Panc1 (cell line): ENCODE measurements around the gene USP6NL. TPM values are rescaled to one million over a fixed set of nuclear protein-coding genes. Genes with fewer than 3 reads are reported as not detected.

Source experiments
- ATAC-seq: fragments of 200-7000 bp; cut with Tn5 transposase; 2 replicates; pipeline ENCODE4 v1.9.1; 2020; ENCODE audit warnings: mild to moderate bottlenecking, moderate library complexity
- BruUV-seq: library from RNA; stranded (reverse); fragments of 400-500 nt; replicated peaks from 2 replicates; lab custom pipeline; 2021; lab: Mats Ljungman, UMichigan
- CTCF ChIA-PET: fragments of 300-600 bp; sonication (Branson Sonifier 250); formaldehyde crosslinking; loops from one replicate; lab custom pipeline; 2022; ENCODE audit warnings: antibody characterized with exemption; lab: Charles Lee
- POLR2A ChIA-PET: fragments of 300-600 bp; sonication (Branson Sonifier 250); formaldehyde crosslinking; loops from one replicate; lab custom pipeline; 2022; ENCODE audit warnings: antibody characterized with exemption; lab: Charles Lee
- DNase-seq: peaks from one replicate; pipeline ENCODE4 v3.0.0-alpha.2; 2010; ENCODE audit warnings: low read depth, low spot score
- H3K27ac ChIP-seq: 2 replicates; pipeline ENCODE4 v1.5.1; 2011; ENCODE audit warnings: mild to moderate bottlenecking, low read length, inconsistent platforms
- H3K27me3 ChIP-seq: fragments of 200-500 bp; sonication (Bioruptor generic); 2 replicates; pipeline ENCODE4 v1.6.0; 2014; ENCODE audit warnings: low read length, inconsistent platforms; ENCODE audit not compliant: control insufficient read depth, insufficient read depth
- H3K36me3 ChIP-seq: fragments of 200-500 bp; sonication (Bioruptor generic); 2 replicates; pipeline ENCODE4 v1.5.1; 2014; ENCODE audit warnings: inconsistent platforms, mild to moderate bottlenecking, low read length, moderate library complexity; ENCODE audit not compliant: control insufficient read depth, insufficient read depth
- H3K4me1 ChIP-seq: 2 replicates; pipeline ENCODE4 v1.5.1; 2011; ENCODE audit warnings: inconsistent platforms, mild to moderate bottlenecking, low read length, moderate library complexity; ENCODE audit not compliant: control insufficient read depth, insufficient read depth
- H3K4me3 ChIP-seq, 2 experiments: 2 replicates each; pipeline ENCODE4 v1.5.1; 2011 to 2012; ENCODE audit warnings: low read depth in 2 of 2, low read length in 2 of 2, mild to moderate bottlenecking in 2 of 2, inconsistent platforms in 1 of 2, moderate library complexity in 1 of 2
- H3K9me3 ChIP-seq: fragments of 200-500 bp; sonication (Bioruptor generic); 2 replicates; pipeline ENCODE4 v1.5.1; 2014; ENCODE audit warnings: low read depth, mild to moderate bottlenecking, inconsistent platforms, low read length, moderate library complexity; ENCODE audit not compliant: control insufficient read depth, insufficient read depth
- POLR2AphosphoS5 ChIP-seq: IDR thresholded peaks from 2 replicates; pipeline ENCODE4 v1.6.1; 2012; ENCODE audit warnings: mild to moderate bottlenecking, low read depth, low read length, moderate library complexity
- SIN3A ChIP-seq: IDR thresholded peaks from 2 replicates; pipeline ENCODE4 v1.6.1; 2012; ENCODE audit warnings: low read depth, mild to moderate bottlenecking, low read length, moderate library complexity, borderline replicate concordance; ENCODE audit not compliant: insufficient read depth
- TCF7L2 ChIP-seq: IDR thresholded peaks from 2 replicates; pipeline ENCODE4 v1.6.1; 2011; ENCODE audit warnings: mild to moderate bottlenecking, low read depth, low read length, inconsistent platforms
- in situ Hi-C: cut with HindIII; loops from 2 replicates; pipeline ENCODE4 v1.10.0; 2016; ENCODE audit warnings: low sequenced_read_pairs, low pct_unique_long_range_greater_than_20kb
- intact Hi-C: fragments of 100-400 bp; cut with micrococcal nuclease; formaldehyde crosslinking; loops from one replicate; pipeline ENCODE4 v1.10.0; 2022; ENCODE audit not compliant: unreplicated experiment
- total RNA-seq: library from RNA; stranded (reverse); gene quantifications from one replicate; pipeline ENCODE4 v1.2.1, GENCODE V29; 2021; ENCODE audit not compliant: unreplicated experiment
- TF ChIP-seq, protein P1 (sequence below), 2 experiments: IDR thresholded peaks; 2 replicates each; pipeline ENCODE4 v1.6.1; 2011 to 2012; ENCODE audit warnings: low read depth in 2 of 2, control low read depth in 1 of 2, low read length in 1 of 2, mild to moderate bottlenecking in 1 of 2, moderate library complexity in 1 of 2; ENCODE audit not compliant: insufficient read depth in 1 of 2
- TF ChIP-seq, protein P2 (sequence below): fragments of 450-650 bp; IDR thresholded peaks from 2 replicates; pipeline ENCODE4 v1.5.1; 2017; ENCODE audit warnings: mild to moderate bottlenecking

Gene USP6NL
- total RNA-seq, 1 experiment from 2014 or later: 13.9 TPM

DNA sequence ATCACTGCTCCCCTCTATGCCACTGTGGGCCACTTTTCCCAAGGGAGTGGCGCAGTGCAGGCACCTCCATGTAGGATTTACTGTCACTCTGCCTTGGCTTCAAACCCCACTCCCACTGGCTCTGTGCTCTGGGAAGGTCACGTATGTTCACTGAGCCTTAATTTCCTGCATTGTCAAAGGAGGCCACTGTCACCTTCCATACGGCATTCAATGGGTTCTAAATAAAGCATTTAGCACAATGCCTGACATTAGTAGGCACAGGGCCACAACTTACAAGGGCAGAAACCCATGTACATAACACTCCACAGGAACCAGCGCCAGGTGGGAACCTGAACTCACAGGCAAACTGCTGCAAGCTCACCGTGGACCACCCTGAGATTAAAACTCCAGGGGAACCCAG, 196.4 kb downstream of the USP6NL start:
- CTCF ChIA-PET: no interaction called here
- H3K36me3 ChIP-seq: no peaks in the 10 kb centered on the region
- no peak for ATAC-seq

DNA sequence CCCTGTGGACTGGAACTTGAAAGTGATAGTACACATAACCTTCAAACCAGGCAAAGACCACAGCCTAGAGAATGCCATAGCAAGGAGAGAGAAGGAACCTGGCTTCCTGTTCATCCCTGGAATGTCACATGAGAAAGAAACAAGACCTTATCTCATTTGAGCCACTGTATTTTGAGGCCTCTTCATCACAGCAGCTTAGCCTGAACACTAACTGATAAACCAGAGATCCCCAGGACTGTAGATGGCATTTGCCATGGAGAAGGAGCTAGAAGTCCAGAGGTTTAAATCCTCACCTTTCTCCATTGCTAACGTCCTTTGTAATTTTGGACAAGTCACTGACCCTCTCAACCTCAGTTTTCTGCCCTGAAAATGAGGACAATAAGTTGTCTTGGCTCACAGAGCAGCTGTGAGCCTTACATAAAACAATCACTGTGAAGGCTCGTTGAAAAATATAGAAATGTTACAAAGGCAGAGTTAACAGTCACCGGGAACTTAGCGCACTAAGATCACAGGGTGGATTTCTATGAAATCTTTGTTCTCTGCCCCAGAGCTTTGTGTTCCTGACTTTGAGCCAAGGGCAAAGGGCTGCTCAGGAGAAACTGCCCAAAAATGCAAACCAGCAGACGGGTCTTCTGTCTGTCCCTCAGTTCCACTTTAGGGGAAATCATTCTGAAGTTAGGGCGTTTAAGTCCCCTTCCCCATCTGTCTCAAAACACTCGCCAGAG, 197.0 kb downstream of the USP6NL start:
- in situ Hi-C loops (no loop called here), intact Hi-C loops (no loop called here)
- DNase-seq (no peak), ATAC-seq (no peak)
- Histone ChIP-seq H3K27ac (no peak overlapping the region), H3K27me3 (no peaks in the 10 kb centered on the region), H3K36me3 (no peaks in the 10 kb centered on the region), H3K9me3 (no peaks in the 10 kb centered on the region), H3K4me3 (no peak overlapping the region), H3K4me1 (no peaks in the 10 kb centered on the region)
- ChIA-PET CTCF (no interaction called here), POLR2A (no interaction called here)
- TF ChIP-seq POLR2AphosphoS5 (no peak), TCF7L2 (no peak), SIN3A (no peak)
- TF ChIP-seq, protein P1, sequence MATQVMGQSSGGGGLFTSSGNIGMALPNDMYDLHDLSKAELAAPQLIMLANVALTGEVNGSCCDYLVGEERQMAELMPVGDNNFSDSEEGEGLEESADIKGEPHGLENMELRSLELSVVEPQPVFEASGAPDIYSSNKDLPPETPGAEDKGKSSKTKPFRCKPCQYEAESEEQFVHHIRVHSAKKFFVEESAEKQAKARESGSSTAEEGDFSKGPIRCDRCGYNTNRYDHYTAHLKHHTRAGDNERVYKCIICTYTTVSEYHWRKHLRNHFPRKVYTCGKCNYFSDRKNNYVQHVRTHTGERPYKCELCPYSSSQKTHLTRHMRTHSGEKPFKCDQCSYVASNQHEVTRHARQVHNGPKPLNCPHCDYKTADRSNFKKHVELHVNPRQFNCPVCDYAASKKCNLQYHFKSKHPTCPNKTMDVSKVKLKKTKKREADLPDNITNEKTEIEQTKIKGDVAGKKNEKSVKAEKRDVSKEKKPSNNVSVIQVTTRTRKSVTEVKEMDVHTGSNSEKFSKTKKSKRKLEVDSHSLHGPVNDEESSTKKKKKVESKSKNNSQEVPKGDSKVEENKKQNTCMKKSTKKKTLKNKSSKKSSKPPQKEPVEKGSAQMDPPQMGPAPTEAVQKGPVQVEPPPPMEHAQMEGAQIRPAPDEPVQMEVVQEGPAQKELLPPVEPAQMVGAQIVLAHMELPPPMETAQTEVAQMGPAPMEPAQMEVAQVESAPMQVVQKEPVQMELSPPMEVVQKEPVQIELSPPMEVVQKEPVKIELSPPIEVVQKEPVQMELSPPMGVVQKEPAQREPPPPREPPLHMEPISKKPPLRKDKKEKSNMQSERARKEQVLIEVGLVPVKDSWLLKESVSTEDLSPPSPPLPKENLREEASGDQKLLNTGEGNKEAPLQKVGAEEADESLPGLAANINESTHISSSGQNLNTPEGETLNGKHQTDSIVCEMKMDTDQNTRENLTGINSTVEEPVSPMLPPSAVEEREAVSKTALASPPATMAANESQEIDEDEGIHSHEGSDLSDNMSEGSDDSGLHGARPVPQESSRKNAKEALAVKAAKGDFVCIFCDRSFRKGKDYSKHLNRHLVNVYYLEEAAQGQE (IDR thresholded peaks at IDR 0.05; ENCODE audit: insufficient read depth in 1 of 2, low read depth in 2 of 2, low read length in 1 of 2): no peak
- TF ChIP-seq, protein P2, sequence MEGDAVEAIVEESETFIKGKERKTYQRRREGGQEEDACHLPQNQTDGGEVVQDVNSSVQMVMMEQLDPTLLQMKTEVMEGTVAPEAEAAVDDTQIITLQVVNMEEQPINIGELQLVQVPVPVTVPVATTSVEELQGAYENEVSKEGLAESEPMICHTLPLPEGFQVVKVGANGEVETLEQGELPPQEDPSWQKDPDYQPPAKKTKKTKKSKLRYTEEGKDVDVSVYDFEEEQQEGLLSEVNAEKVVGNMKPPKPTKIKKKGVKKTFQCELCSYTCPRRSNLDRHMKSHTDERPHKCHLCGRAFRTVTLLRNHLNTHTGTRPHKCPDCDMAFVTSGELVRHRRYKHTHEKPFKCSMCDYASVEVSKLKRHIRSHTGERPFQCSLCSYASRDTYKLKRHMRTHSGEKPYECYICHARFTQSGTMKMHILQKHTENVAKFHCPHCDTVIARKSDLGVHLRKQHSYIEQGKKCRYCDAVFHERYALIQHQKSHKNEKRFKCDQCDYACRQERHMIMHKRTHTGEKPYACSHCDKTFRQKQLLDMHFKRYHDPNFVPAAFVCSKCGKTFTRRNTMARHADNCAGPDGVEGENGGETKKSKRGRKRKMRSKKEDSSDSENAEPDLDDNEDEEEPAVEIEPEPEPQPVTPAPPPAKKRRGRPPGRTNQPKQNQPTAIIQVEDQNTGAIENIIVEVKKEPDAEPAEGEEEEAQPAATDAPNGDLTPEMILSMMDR: no peak
- BruUV-seq: no TSS peak

More for the DNA sequence above, 196.4 kb downstream of the USP6NL start:
- in situ Hi-C loops: no loop called here
- Histone ChIP-seq H3K27ac (no peak overlapping the region), H3K9me3 (no peaks in the 10 kb centered on the region), H3K4me1 (no peaks in the 10 kb centered on the region), H3K4me3 (no peak overlapping the region), H3K27me3 (no peaks in the 10 kb centered on the region)
- TF ChIP-seq SIN3A: no peak
- TF ChIP-seq, protein P1 (IDR thresholded peaks at IDR 0.05; ENCODE audit: insufficient read depth in 1 of 2, low read depth in 2 of 2, low read length in 1 of 2): no peak
- TF ChIP-seq, protein P2: no peak
- no peak for TF ChIP-seq POLR2AphosphoS5
- no peak for TF ChIP-seq TCF7L2
- DNase-seq: no peak
- no TSS peak for BruUV-seq
- intact Hi-C loops: no loop called here
- POLR2A ChIA-PET: no interaction called here
